Activated B cell treated with CpG ODN at 0.5 μM for 24 hours (primary cell): ENCODE measurements around the gene CCT3. TPM values are rescaled to one million over a fixed set of nuclear protein-coding genes. Genes with fewer than 3 reads are reported as not detected.

ENCODE experiments used
- ATAC-seq: fragments of 200-7000 bp; cut with Tn5 transposase; one replicate; pipeline ENCODE4 v1.10.0; 2021; ENCODE audit warnings: low read depth, mild to moderate bottlenecking, moderate library complexity
- CTCF ChIA-PET: fragments of 350-600 bp; sonication (Branson Sonifier 250); formaldehyde crosslinking; loops from one replicate; lab custom pipeline; 2021; ENCODE audit warnings: antibody characterized with exemption; lab: Charles Lee
- POLR2A ChIA-PET: fragments of 350-600 bp; sonication (Branson Sonifier 250); formaldehyde crosslinking; loops from one replicate; lab custom pipeline; 2021; ENCODE audit warnings: antibody characterized with exemption; lab: Charles Lee
- DNase-seq: peaks from one replicate; pipeline ENCODE4 v3.0.0; 2022
- H3K27ac Mint-ChIP-seq: one replicate; pipeline ENCODE4 v1.8.0; 2020; ENCODE audit warnings: mixed read lengths
- H3K27me3 Mint-ChIP-seq: one replicate; pipeline ENCODE4 v1.8.0; 2021; ENCODE audit warnings: mixed read lengths
- H3K36me3 Mint-ChIP-seq: one replicate; pipeline ENCODE4 v1.8.0; 2021; ENCODE audit warnings: low read depth, mixed read lengths
- H3K4me1 Mint-ChIP-seq: one replicate; pipeline ENCODE4 v1.8.0; 2021; ENCODE audit warnings: mixed read lengths
- H3K4me3 Mint-ChIP-seq: one replicate; pipeline ENCODE4 v1.8.0; 2020; ENCODE audit warnings: mild to moderate bottlenecking, mixed read lengths
- H3K9me3 Mint-ChIP-seq: one replicate; pipeline ENCODE4 v1.8.0; 2020; ENCODE audit warnings: mixed read lengths
- CTCF ChIP-seq: fragments of 200-600 bp; IDR thresholded peaks from one replicate; pipeline ENCODE4 v1.8.0; 2022; ENCODE audit warnings: antibody characterized with exemption, mild to moderate bottlenecking
- intact Hi-C: fragments of 100-400 bp; cut with micrococcal nuclease; formaldehyde crosslinking; loops from one replicate; pipeline ENCODE4 v1.15.1; 2024
- total RNA-seq: library from RNA; stranded (reverse); gene quantifications from 2 replicates; pipeline ENCODE4 v1.2.3, GENCODE V29; 2022

Gene CCT3
- total RNA-seq, 1 donor from 2014 or later = 260 TPM

GRCh38 chr1:156385534-156386031 lies 47.5 kb upstream of the CCT3 start:
- ChIA-PET CTCF (interaction anchor here (0.6 to 7.6 kb wide), 51 partner anchors 8 to 474 kb away, joined by 3 to 223 read pairs (median 6); partner anchors contain the start of genes GPATCH4, HAPLN2, INSRR and NAXE), POLR2A (interaction anchor here (0.9 to 1.6 kb wide), 6 partner anchors 34 to 223 kb away, joined by 3 to 10 read pairs (median 7); no protein-coding TSS in a partner anchor)
- TF ChIP-seq CTCF = no peak
- peak; percentile 59 for DNase-seq
- H3K4me1 Mint-ChIP-seq = peaks cover 5% of the 10 kb centered on the region
- no peaks in the 10 kb centered on the region for H3K9me3 Mint-ChIP-seq
- peak; percentile 71 for ATAC-seq
- H3K36me3 Mint-ChIP-seq = no peaks in the 10 kb centered on the region
- H3K4me3 Mint-ChIP-seq = no peak overlapping the region
- H3K27me3 Mint-ChIP-seq = peaks cover 37% of the 10 kb centered on the region
- H3K27ac Mint-ChIP-seq = no peak overlapping the region
- intact Hi-C loops = loop anchor here (1.0 to 5.0 kb wide), 3 partner anchors 61 to 237 kb away; no protein-coding TSS in a partner anchor

- Mint-ChIP-seq H3K27ac (no peak overlapping the region), H3K4me3 (no peak overlapping the region), H3K27me3 (peaks cover 28% of the 10 kb centered on the region), H3K9me3 (no peaks in the 10 kb centered on the region), H3K36me3 (no peaks in the 10 kb centered on the region), H3K4me1 (peaks cover 5% of the 10 kb centered on the region)
- ChIA-PET POLR2A (no interaction called here), CTCF (interaction anchor here (0.9 to 7.6 kb wide), 10 partner anchors 9 to 227 kb away, joined by 3 to 223 read pairs (median 20); no protein-coding TSS in a partner anchor)
- DNase-seq (no peak), ATAC-seq (no peak)
- intact Hi-C loops = loop anchor here (1.0 to 5.0 kb wide), 3 partner anchors 62 to 238 kb away; no protein-coding TSS in a partner anchor
- no peak for TF ChIP-seq CTCF
These were observed 46.6 kb upstream of the CCT3 start for GRCh38 chr1:156384658-156385057.

GRCh38 chr1:156384007-156384406 lies 45.9 kb upstream of the CCT3 start:
- no peak overlapping the region for H3K27ac Mint-ChIP-seq
- H3K36me3 Mint-ChIP-seq = no peaks in the 10 kb centered on the region
- DNase-seq (no peak), ATAC-seq (no peak)
- POLR2A ChIA-PET = interaction anchor here (1.1 kb wide), 1 partner anchor 117 kb away, joined by 5 read pairs; no protein-coding TSS in a partner anchor
- no peak for TF ChIP-seq CTCF
- no peak overlapping the region for H3K4me3 Mint-ChIP-seq
- CTCF ChIA-PET = interaction anchor here (0.9 to 7.6 kb wide), 4 partner anchors 9 to 323 kb away, joined by 3 to 223 read pairs (median 16); no protein-coding TSS in a partner anchor
- peaks cover 22% of the 10 kb centered on the region for H3K27me3 Mint-ChIP-seq
- no peaks in the 10 kb centered on the region for H3K9me3 Mint-ChIP-seq
- intact Hi-C loops = no loop called here
- H3K4me1 Mint-ChIP-seq = peaks cover 5% of the 10 kb centered on the region

GRCh38 chr1:156383023-156383422 lies 44.9 kb upstream of the CCT3 start:
- CTCF ChIA-PET = interaction anchor here (0.6 to 7.6 kb wide), 6 partner anchors 24 to 324 kb away, joined by 3 to 223 read pairs (median 3); no protein-coding TSS in a partner anchor
- DNase-seq (peak; percentile 46), ATAC-seq (peak; percentile 97)
- peaks cover 17% of the 10 kb centered on the region for H3K27me3 Mint-ChIP-seq
- no peak for TF ChIP-seq CTCF
- no peak overlapping the region for H3K4me3 Mint-ChIP-seq
- intact Hi-C loops = loop anchor here (1.0 kb wide), 1 partner anchor 295 kb away; no protein-coding TSS in a partner anchor
- H3K36me3 Mint-ChIP-seq = no peaks in the 10 kb centered on the region
- POLR2A ChIA-PET = interaction anchor here (1.1 kb wide), 1 partner anchor 118 kb away, joined by 5 read pairs; no protein-coding TSS in a partner anchor
- H3K4me1 Mint-ChIP-seq = peaks cover 6% of the 10 kb centered on the region
- no peak overlapping the region for H3K27ac Mint-ChIP-seq
- no peaks in the 10 kb centered on the region for H3K9me3 Mint-ChIP-seq

- H3K27ac Mint-ChIP-seq = no peak overlapping the region
- intact Hi-C loops = no loop called here
These were observed 44.5 kb upstream of the CCT3 start for GRCh38 chr1:156382561-156382960.

More at GRCh38 chr1:156382561-156382960, 44.5 kb upstream of the CCT3 start:
- no peak for DNase-seq
- H3K9me3 Mint-ChIP-seq = no peaks in the 10 kb centered on the region
- H3K4me3 Mint-ChIP-seq = no peak overlapping the region
- ChIA-PET CTCF (interaction anchor here (0.6 to 7.6 kb wide), 5 partner anchors 24 to 226 kb away, joined by 3 to 223 read pairs (median 3); no protein-coding TSS in a partner anchor), POLR2A (no interaction called here)
- H3K36me3 Mint-ChIP-seq = no peaks in the 10 kb centered on the region
- peaks cover 15% of the 10 kb centered on the region for H3K27me3 Mint-ChIP-seq
- no peak for TF ChIP-seq CTCF
- H3K4me1 Mint-ChIP-seq = peaks cover 6% of the 10 kb centered on the region
- ATAC-seq = no peak
